A549 (cell line): ENCODE data around the gene SLC25A19. TPM values are rescaled to one million over a fixed set of nuclear protein-coding genes. Genes with fewer than 3 reads are reported as not detected.
A peak's percentile ranks its signal among the peaks of the same experiment; 100 is the strongest.

Experiments used
- ATAC-seq, 2 experiments: fragments of 200-7000 bp in 1 of 2; fragments of >200 bp in 1 of 2; cut with Nextera tagmentation in 1 of 2; cut with Tn5 transposase in 1 of 2; 3 replicates each; pipeline versions ENCODE4 v1.8.0 to v1.9.1; 2018 to 2020; ENCODE audit warnings: mild to moderate bottlenecking in 1 of 2, moderate library complexity in 1 of 2
- CTCF ChIA-PET: fragments of 300-600 bp; sonication (Branson Sonifier 250); formaldehyde crosslinking; extraction: SDS; loops from one replicate; lab custom pipeline; 2021; ENCODE audit warnings: antibody characterized with exemption, inconsistent platforms; lab: Yijun Ruan, JAX
- POLR2A ChIA-PET: fragments of 350-600 bp; formaldehyde crosslinking; extraction: SDS; loops from one replicate; lab custom pipeline; 2021; ENCODE audit warnings: antibody characterized with exemption, inconsistent platforms; lab: Yijun Ruan, JAX
- DNase-seq, 2 experiments: peaks; one replicate each; pipeline versions ENCODE4 v3.0.0 to v3.0.0-alpha.2; 2011 to 2016; ENCODE audit warnings: low read depth in 1 of 2, low spot score in 1 of 2
- FAIRE-seq: peaks from 2 replicates; lab custom pipeline; 2011; peaks lifted over from hg19 to GRCh38; lab: Jason Lieb, UNC
- H3K27ac ChIP-seq, 2 experiments: fragments of >200 bp; sonication (Bioruptor Twin); formaldehyde crosslinking; 3 replicates each; pipeline ENCODE4 v1.5.1; 2016 to 2017
- H3K4me1 ChIP-seq: fragments of >200 bp; sonication (Bioruptor Twin); formaldehyde crosslinking; 3 replicates; pipeline ENCODE4 v1.6.1; 2016
- H3K4me2 ChIP-seq: fragments of >200 bp; sonication (Bioruptor Twin); formaldehyde crosslinking; 3 replicates; pipeline ENCODE4 v1.6.1; 2016
- H3K4me3 ChIP-seq: fragments of >200 bp; sonication (Bioruptor Twin); formaldehyde crosslinking; 3 replicates; pipeline ENCODE4 v1.5.1; 2016
- H3K9me3 ChIP-seq: fragments of >200 bp; sonication (Bioruptor Twin); formaldehyde crosslinking; 3 replicates; pipeline ENCODE4 v1.6.1; 2016
- CHD2 ChIP-seq: fragments of 150-350 bp; IDR thresholded peaks from 2 replicates; pipeline ENCODE4 v1.6.1; 2014; ENCODE audit warnings: low read length; ENCODE audit not compliant: partially characterized antibody
- E2F6 ChIP-seq: IDR thresholded peaks from 2 replicates; pipeline ENCODE4 v1.6.1; 2012; ENCODE audit warnings: low read depth, borderline replicate concordance
- ESRRA ChIP-seq: fragments of 150-350 bp; IDR thresholded peaks from 2 replicates; pipeline ENCODE4 v1.6.1; 2014; ENCODE audit warnings: mild to moderate bottlenecking, low read length, borderline replicate concordance
- FOSL2 ChIP-seq, 2 experiments: fragments of 450-650 bp in 1 of 2; fragments of >200 bp in 1 of 2; sonication (Bioruptor Twin) in 1 of 2; formaldehyde crosslinking; IDR thresholded peaks; 2 replicates each; pipeline versions ENCODE4 v1.5.0 to v1.6.1; 2016 to 2020; ENCODE audit warnings: mild to moderate bottlenecking in 1 of 2, moderate library complexity in 1 of 2
- GATA3 ChIP-seq: IDR thresholded peaks from 2 replicates; pipeline ENCODE4 v1.6.1; 2012; ENCODE audit warnings: borderline replicate concordance
- HOXA7 ChIP-seq: fragments of 250-450 bp; sonication (Bioruptor Pico); IDR thresholded peaks from 2 replicates; pipeline ENCODE4 v1.5.0; 2020; ENCODE audit warnings: mild to moderate bottlenecking, moderate library complexity
- HOXB13 ChIP-seq: fragments of 250-450 bp; sonication (Bioruptor Pico); IDR thresholded peaks from 2 replicates; pipeline ENCODE4 v1.5.0; 2020; ENCODE audit warnings: low read depth, mild to moderate bottlenecking, moderate library complexity
- JUN ChIP-seq, 2 experiments: fragments of >200 bp; sonication (Bioruptor Twin); formaldehyde crosslinking; IDR thresholded peaks; 2 replicates in 1 of 2; 3 replicates in 1 of 2; pipeline ENCODE4 v1.6.1; 2016 to 2017
- MAFK ChIP-seq: fragments of 450-650 bp; IDR thresholded peaks from 2 replicates; pipeline ENCODE4 v1.6.1; 2014; ENCODE audit not compliant: partially characterized antibody
- MAZ ChIP-seq: fragments of 150-350 bp; IDR thresholded peaks from 2 replicates; pipeline ENCODE4 v1.6.1; 2014; ENCODE audit warnings: antibody characterized with exemption, low read depth, low read length, borderline replicate concordance
- NFE2L2 ChIP-seq: fragments of 150-350 bp; conservative IDR thresholded peaks from 2 replicates; pipeline ENCODE4 v1.6.1; 2014; ENCODE audit warnings: low read length
- NR3C1 ChIP-seq: fragments of >200 bp; sonication (Bioruptor Twin); formaldehyde crosslinking; IDR thresholded peaks from 3 replicates; pipeline ENCODE4 v1.6.1; 2017
- PBX3 ChIP-seq: IDR thresholded peaks from 2 replicates; pipeline ENCODE4 v1.6.1; 2012
- PHF8 ChIP-seq: fragments of 200-600 bp; sonication (generic); IDR thresholded peaks from 2 replicates; pipeline ENCODE4 v1.6.1; 2016; ENCODE audit warnings: low read depth, mild to moderate bottlenecking, antibody characterized with exemption, moderate library complexity, borderline replicate concordance
- POLR2A ChIP-seq: IDR thresholded peaks from 2 replicates; pipeline ENCODE4 v1.6.1; 2012; ENCODE audit warnings: mild to moderate bottlenecking, low read length
- RCOR1 ChIP-seq: fragments of 150-350 bp; IDR thresholded peaks from 2 replicates; pipeline ENCODE4 v1.6.1; 2014; ENCODE audit warnings: antibody characterized with exemption, low read length, low read depth
- REST ChIP-seq: fragments of 200-600 bp; sonication (generic); IDR thresholded peaks from 2 replicates; pipeline ENCODE4 v1.6.1; 2016; ENCODE audit warnings: antibody characterized with exemption, mild to moderate bottlenecking, moderate library complexity
- RNF2 ChIP-seq: fragments of 200-600 bp; sonication (generic); IDR thresholded peaks from 2 replicates; pipeline ENCODE4 v1.6.1; 2016; ENCODE audit warnings: low read depth, mild to moderate bottlenecking, antibody characterized with exemption, moderate library complexity, borderline replicate concordance
- TP53 ChIP-seq: fragments of 250-450 bp; sonication (Bioruptor Pico); IDR thresholded peaks from 2 replicates; pipeline ENCODE4 v1.5.0; 2021; ENCODE audit warnings: mild to moderate bottlenecking, moderate library complexity
- ZNF302 ChIP-seq: fragments of 250-450 bp; sonication (Bioruptor Pico); IDR thresholded peaks from 2 replicates; pipeline ENCODE4 v1.9.0; 2021; ENCODE audit warnings: inconsistent platforms, mild to moderate bottlenecking, moderate library complexity
- WGBS: methylation state at CpG from one replicate; pipeline ENCODE4 v1.1.6; 2017; ENCODE audit errors: missing lambda C conversion rate; 5-methylcytosine and 5-hydroxymethylcytosine counted together
- polyA plus RNA-seq, 4 experiments: library from polyadenylated mRNA; depleted of rRNA in 3 of 4; stranded (reverse); fragments of >200 nt; fragmentation: RNase III in 1 of 4; extraction: RNeasy Plus Mini Kit Qiagen cat#74134 plus additional on column Dnase treatment in 1 of 4; gene quantifications; 2 replicates in 3 of 4; 3 replicates in 1 of 4; pipeline ENCODE4 v1.2.3, GENCODE V29; 2011 to 2017
- TF ChIP-seq, protein P1 (sequence below): fragments of 250-450 bp; sonication (Bioruptor Pico); IDR thresholded peaks from 2 replicates; pipeline ENCODE4 v1.5.0; 2021; ENCODE audit warnings: mild to moderate bottlenecking, moderate library complexity, borderline replicate concordance
- TF ChIP-seq, protein P2 (sequence below): IDR thresholded peaks from 2 replicates; pipeline ENCODE4 v1.6.1; 2012

Gene SLC25A19
- polyA plus RNA-seq, 2 of the 4 experiments (the other 2 are of a cell fraction) = 14.9 to 15.3 TPM

GRCh38 chr17:75288770-75289114 is 491 bp downstream of the SLC25A19 start:
- no peak for FAIRE-seq
- peak in 1 of 2 experiments; percentile 64 for DNase-seq
- Histone ChIP-seq H3K9me3 (no peaks in the 10 kb centered on the region), H3K4me1 (peaks cover 12% of the 10 kb centered on the region), H3K27ac (peak overlapping the region; percentile 75 to 90), H3K4me2 (peak overlapping the region; percentile 93), H3K4me3 (peak overlapping the region; percentile 72)
- WGBS = 4% methylated on average over 7 of the region's 14 CpGs
- ChIA-PET CTCF (interaction anchor here (1.0 to 2.6 kb wide), 21 partner anchors 9 to 426 kb away, joined by 3 to 33 read pairs (median 4); partner anchors contain the start of genes GGA3, GRB2, MIF4GD and MRPS7), POLR2A (interaction anchor here (0.6 to 2.7 kb wide), 23 partner anchors 10 to 491 kb away, joined by 3 to 81 read pairs (median 5); partner anchors contain the start of genes GGA3, GRB2, LLGL2 and MIF4GD)
- TF ChIP-seq FOSL2 (IDR thresholded peaks at IDR 0.05) (no peak), FOSL2 (CRISPR knock-in tag; IDR thresholded peaks at IDR 0.05) (0 out of 2 replicates have a peak, but pooled peaks have one; percentile 9), JUN (IDR thresholded peaks at IDR 0.05) (no peak)
- ATAC-seq = peak; percentile 62 to 71

GRCh38 chr17:75288359-75288758 is 874 bp downstream of the SLC25A19 start:
- Histone ChIP-seq H3K4me2 (peak overlapping the region; percentile 93), H3K27ac (peak overlapping the region; percentile 75 to 90), H3K4me1 (peaks cover 12% of the 10 kb centered on the region)
- FAIRE-seq (no peak), ATAC-seq (no peak)
- CTCF ChIA-PET = interaction anchor here (1.1 to 2.6 kb wide), 8 partner anchors 9 to 227 kb away, joined by 4 to 33 read pairs (median 6); partner anchors contain the start of gene MIF4GD
- no peak for TF ChIP-seq PHF8
- TF ChIP-seq MAZ = no peak
- TF ChIP-seq GATA3 = no peak
- TF ChIP-seq ESRRA = no peak
- TF ChIP-seq HOXB13 (CRISPR knock-in tag) = no peak
- no peak for TF ChIP-seq HOXA7 (CRISPR knock-in tag)
- no peak for TF ChIP-seq CHD2
- no peak for TF ChIP-seq NFE2L2
- TF ChIP-seq, protein P1, sequence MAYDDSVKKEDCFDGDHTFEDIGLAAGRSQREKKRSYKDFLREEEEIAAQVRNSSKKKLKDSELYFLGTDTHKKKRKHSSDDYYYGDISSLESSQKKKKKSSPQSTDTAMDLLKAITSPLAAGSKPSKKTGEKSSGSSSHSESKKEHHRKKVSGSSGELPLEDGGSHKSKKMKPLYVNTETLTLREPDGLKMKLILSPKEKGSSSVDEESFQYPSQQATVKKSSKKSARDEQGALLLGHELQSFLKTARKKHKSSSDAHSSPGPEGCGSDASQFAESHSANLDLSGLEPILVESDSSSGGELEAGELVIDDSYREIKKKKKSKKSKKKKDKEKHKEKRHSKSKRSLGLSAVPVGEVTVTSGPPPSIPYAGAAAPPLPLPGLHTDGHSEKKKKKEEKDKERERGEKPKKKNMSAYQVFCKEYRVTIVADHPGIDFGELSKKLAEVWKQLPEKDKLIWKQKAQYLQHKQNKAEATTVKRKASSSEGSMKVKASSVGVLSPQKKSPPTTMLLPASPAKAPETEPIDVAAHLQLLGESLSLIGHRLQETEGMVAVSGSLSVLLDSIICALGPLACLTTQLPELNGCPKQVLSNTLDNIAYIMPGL (CRISPR knock-in tag) = no peak
- TF ChIP-seq REST = no peak
- no peak for TF ChIP-seq MAFK
- TF ChIP-seq RCOR1 = no peak
- no peak for TF ChIP-seq ZNF302 (CRISPR knock-in tag)
- no peak for TF ChIP-seq POLR2A
- TF ChIP-seq, all 56 proteins: peak for 0
- 24% methylated on average over 2 of the region's 2 CpGs for WGBS
- H3K4me3 ChIP-seq = peak overlapping the region; percentile 72
- no peaks in the 10 kb centered on the region for H3K9me3 ChIP-seq
- POLR2A ChIA-PET = interaction anchor here (1.3 to 2.7 kb wide), 6 partner anchors 10 to 276 kb away, joined by 3 to 81 read pairs (median 10); partner anchors contain the start of genes MIF4GD and MRPL58
- no peak for DNase-seq

GRCh38 chr17:75287221-75287620 is 2.0 kb downstream of the SLC25A19 start:
- Histone ChIP-seq H3K4me2 (no peak overlapping the region), H3K27ac (no peak overlapping the region), H3K4me1 (peaks cover 12% of the 10 kb centered on the region)
- POLR2A ChIA-PET = no interaction called here
- TF ChIP-seq, protein P2, sequence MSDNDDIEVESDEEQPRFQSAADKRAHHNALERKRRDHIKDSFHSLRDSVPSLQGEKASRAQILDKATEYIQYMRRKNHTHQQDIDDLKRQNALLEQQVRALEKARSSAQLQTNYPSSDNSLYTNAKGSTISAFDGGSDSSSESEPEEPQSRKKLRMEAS = no peak
- TF ChIP-seq PBX3 = no peak
- no peak for TF ChIP-seq FOSL2 (IDR thresholded peaks at IDR 0.05)
- TF ChIP-seq FOSL2 (CRISPR knock-in tag; IDR thresholded peaks at IDR 0.05) = no peak
- TF ChIP-seq RNF2 = no peak
- no peak for TF ChIP-seq E2F6
- TF ChIP-seq NR3C1 = no peak
- TF ChIP-seq TP53 (CRISPR knock-in tag) = no peak
- TF ChIP-seq, all 56 proteins: peak for 0
- FAIRE-seq (no peak), DNase-seq (no peak), ATAC-seq (no peak)
- CTCF ChIA-PET = interaction anchor here (1.0 to 10.1 kb wide), 4 partner anchors 9 to 125 kb away, joined by 3 to 110 read pairs (median 5); partner anchors contain the start of gene MIF4GD
- Histone ChIP-seq H3K9me3 (no peaks in the 10 kb centered on the region), H3K4me3 (no peak overlapping the region)
- 90% methylated on average over 9 of the region's 9 CpGs for WGBS
